Measurements from ENCODE around the gene MTSS2.

DNA sequence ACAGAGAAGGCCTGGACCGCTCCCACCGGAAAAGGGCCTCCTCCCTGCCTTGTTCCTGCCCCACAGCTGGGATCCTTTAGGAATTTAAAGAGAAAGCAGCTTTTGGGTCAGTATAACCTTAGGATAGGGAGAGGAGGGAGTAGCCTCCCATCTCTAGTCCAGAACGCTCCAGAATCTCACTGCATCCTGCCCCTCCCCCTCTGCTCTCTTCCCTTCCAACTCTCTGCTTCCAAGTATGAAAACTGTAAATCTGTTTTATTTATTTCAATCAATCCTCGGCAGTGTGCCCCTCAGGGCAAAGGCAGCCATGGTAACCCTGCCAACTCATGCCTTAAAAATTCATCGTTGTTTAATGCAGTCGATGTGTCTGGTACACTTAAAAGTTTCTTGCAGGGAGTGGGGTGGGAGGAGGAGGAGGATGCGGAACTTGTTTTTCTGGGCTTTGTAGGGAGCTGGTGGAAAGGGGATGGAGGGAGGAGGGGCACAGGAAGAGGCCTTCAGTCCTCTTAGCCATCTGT lies 21.2 kb upstream of the MTSS2 start:
- TF ChIP-seq, protein P1, sequence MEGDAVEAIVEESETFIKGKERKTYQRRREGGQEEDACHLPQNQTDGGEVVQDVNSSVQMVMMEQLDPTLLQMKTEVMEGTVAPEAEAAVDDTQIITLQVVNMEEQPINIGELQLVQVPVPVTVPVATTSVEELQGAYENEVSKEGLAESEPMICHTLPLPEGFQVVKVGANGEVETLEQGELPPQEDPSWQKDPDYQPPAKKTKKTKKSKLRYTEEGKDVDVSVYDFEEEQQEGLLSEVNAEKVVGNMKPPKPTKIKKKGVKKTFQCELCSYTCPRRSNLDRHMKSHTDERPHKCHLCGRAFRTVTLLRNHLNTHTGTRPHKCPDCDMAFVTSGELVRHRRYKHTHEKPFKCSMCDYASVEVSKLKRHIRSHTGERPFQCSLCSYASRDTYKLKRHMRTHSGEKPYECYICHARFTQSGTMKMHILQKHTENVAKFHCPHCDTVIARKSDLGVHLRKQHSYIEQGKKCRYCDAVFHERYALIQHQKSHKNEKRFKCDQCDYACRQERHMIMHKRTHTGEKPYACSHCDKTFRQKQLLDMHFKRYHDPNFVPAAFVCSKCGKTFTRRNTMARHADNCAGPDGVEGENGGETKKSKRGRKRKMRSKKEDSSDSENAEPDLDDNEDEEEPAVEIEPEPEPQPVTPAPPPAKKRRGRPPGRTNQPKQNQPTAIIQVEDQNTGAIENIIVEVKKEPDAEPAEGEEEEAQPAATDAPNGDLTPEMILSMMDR (IDR thresholded peaks at IDR 0.05), result no peak
- no peak for TF ChIP-seq POLR2A (IDR thresholded peaks at IDR 0.05)

Data from stomach (tissue), 4 donors.